IPS DF 19.7 (cell line): Measurements from ENCODE around the gene MB.
"Not testable (repeated sequence)": the region's sequence is repeated elsewhere in the genome, so short reads cannot be mapped to it uniquely, and the experiment has no call there.

Experiments
- DNase-seq: peaks from one replicate; pipeline ENCODE4 v3.0.0-alpha.2; 2013; ENCODE audit warnings: low read depth, low spot score

The MB gene

GRCh38 chr22:35638001-35638400 is 20.9 kb upstream of the MB start:
- DNase-seq, result no peak

- DNase-seq, result no peak
Measured at GRCh38 chr22:35637254-35637653, 20.1 kb upstream of the MB start.

DNA sequence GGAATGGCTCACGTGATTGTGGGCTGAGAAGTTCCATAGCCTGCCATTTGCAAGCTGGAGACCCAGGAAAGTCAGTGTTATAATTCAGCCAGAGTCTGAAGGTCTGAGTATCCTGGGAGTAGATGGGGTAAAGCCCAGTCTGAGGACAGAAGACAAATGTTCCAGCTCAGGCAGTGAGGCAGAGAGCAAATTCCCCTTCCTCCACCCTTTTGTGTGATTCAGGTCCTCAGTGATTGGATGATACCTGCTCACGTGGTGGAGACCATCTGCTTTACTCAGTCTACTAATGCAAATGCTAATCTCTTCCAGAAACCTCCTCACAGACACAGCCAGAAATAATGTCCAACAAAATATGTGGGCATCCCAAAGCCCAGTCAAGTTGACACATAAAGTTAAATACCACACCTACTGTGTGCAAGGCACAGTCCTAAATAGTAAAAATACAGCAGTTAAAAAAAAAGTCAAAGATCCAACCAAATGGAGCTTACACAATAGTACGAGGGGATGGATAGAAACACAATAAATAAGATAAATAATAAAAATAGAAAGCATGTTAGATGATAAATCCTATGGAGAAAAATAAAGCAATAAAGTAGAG is 17.9 kb upstream of the MB start:
- no peak for DNase-seq

- DNase-seq, result no peak
Measured at GRCh38 chr22:35634015-35634414, 16.9 kb upstream of the MB start.

- no peak for DNase-seq
Measured at GRCh38 chr22:35633520-35633919, 16.4 kb upstream of the MB start.

DNA sequence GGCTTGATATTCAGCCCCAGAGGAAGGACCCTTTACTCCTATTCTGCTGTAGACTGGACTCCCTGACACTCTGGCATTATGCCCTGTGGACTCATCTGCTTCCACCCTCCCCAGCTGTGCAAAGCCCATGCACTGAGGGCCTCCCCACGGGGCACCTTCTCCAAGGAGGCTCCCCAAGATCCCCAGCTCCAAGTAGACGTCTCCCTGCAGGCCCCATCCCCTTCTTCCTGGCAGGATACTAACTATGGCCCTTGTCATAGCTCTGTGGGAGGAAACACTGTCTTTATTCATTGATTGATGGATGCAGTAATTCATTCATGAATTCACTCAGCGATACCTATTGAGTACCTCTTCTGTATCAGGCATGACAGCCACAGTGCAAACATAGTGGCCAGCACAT is 15.8 kb upstream of the MB start:
- no peak for DNase-seq

DNA sequence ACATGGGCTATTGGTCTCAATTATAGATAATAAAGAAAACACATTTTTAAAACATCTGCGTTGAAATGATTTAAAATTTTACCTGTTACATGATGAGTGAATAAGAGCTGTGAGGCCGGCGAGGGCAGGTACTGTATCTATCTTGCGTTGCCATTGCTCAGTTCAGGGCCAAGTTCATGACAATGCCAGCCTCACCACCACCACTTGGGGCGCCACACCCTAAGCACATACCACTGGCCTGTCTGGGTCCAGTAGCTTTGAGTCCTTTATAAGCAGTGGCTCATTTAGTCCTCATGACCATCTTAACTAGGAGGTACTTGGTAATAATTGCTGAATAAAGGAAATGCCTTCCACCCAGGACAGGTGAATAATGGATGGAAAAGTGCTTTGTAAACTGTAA is 14.5 kb upstream of the MB start:
- DNase-seq, result no peak

- no peak for DNase-seq
Measured at GRCh38 chr22:35630891-35631290, 13.8 kb upstream of the MB start.

GRCh38 chr22:35630387-35630793 is 13.3 kb upstream of the MB start:
- no peak for DNase-seq

DNA sequence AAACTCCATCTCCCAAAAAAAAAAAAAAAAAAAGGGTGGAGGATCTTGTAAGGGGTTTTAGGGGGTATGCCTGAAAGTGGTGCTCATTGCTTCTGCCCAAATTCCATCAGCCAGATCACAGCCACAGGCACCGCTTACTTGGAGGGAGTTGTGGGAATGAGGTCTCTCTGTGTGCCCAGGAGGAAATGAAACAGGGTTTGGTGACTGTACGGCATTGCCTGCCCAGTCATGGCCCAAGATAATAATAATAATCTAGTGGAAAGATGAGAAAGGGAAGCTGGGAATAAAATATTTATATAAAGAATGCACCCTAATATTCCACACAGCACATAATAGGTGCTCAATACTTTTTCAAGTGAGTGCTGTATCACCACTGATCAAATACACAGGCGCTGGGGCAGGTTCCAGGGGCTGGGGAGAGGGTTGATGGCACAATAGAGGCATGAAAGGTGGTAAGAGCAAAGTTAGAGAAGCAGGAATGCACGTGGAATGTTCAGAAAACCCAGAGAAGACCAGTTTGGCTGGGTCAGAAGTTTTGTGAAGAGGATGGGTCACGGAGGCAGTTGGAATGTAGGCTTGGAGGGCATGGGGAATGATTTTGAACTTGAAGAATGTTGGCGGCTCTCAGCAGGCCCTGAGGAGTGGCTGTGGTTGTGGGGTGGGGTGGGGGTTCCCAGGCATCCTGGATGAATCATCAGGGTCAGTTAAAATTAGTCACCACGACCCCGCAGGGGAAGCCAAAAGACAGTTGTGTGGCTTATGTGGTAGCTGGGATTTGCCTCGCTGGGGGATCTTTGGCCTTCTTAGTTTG is 12.5 kb upstream of the MB start:
- DNase-seq, result no peak

DNA sequence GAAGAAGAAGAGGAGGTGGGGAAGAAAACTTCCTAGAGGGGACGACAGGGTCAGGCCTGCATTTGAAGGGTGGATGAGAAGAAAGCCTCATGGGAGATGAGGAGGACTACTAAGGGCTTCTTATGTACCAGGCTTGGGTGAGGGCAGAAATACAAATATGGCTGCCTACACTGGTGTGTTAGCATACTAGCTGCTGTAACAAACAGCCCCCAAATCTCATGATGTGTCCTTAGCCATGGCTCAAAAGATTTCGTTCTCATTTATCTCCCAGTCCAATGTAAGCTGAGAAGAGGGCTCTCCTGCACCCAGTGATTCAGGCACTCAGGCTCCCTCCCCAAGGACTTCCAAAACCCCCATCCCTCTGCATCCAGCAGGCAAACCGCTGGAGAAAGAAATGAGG is 11.6 kb upstream of the MB start:
- no peak for DNase-seq

DNA sequence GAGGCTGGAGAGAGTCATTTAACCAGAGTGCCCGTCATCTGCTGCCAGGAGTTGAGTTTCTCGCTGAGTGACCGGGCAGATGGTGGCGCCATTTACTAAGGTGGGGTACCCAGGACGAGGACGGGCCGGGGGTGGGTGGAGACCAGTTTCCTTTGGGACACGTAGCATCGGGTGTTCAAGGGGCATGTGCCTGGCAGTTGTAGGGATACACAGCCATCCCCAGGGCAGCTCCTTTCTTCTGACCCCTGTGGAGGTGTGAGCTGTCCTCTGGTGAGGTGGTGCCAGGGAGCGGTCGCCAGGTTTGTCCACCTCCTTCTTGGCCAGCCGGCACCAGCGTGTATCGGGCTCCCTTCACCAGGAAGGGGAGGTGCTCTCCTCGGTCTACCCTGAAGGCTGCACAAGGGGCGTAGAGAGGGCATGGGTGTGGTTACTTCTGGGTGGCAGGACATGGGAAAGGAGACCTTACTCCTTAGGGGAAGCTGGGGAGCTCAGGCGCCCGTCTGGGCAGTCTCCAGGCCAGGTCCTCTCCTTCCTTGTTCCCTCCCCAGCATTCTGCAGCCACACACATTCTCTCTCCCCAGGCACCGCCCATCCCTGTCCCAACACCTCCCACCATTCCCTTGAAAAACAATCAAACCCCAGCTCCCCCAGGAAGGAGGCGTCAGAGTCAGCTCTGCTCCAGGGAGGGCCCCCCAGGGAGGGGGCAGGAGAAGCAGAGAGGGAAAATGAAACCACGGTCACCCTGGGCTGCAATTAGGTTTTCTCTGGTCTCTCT is 10.3 kb upstream of the MB start:
- no peak for DNase-seq

GRCh38 chr22:35625763-35626432 is 8.8 kb upstream of the MB start:
- no peak for DNase-seq

- DNase-seq, result no peak
Measured at GRCh38 chr22:35624547-35624946, 7.4 kb upstream of the MB start.

- not testable (repeated sequence) for DNase-seq
Measured at GRCh38 chr22:35623885-35624284, 6.8 kb upstream of the MB start.

DNA sequence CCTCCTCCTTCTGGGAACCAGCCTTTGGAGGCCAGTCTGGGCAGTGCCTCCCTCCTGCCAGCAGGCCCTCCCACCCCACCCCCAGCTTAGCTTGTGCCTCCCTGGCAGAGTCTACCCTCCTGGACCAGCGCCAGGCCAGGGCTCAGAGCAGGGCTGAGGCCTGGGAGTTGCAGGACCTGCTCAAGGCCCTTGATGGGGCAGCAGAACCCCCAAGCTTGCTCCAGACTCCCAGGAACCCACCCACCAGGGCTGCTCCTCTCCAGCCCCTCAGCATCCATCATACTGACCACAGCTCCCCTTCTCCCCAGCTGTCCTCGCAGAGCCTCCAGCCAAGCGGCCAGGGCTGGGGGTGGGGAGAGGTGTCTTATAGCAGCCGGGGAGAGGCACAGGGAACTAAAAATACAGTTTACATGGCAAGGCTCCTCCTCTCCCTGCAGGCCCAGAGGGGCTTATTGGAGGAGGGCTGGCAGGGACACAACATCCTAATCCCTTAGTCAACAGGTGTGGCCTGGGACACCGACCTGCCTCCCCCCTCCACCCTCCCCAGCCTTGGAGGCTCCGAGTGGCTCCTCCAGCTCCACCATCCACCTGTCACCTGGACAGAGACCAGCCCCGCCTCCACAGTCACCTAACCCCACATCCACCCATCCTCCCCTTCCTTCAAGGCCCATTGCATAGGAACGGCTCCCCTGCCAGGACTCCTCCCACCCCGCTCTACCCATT is 5.2 kb upstream of the MB start:
- DNase-seq, result no peak

DNA sequence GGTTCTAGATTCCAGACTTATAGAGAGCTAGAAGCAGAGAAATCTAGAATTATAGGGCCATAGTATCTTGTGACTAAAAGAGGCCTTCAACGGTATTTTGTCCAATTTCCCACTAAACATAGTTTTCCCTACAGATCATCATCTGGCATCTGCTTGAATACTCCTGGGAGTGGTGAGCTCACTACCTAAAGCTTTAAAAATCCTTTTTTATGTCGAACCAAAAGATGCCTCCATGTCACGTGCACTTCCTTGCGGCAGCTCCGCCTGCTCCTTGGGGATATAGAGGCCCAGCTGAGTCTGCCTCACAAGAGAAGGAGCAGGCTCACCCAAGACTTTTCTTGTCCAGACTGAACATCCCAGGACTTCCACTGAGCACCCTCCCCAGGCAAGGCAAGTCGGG is 4.3 kb upstream of the MB start:
- DNase-seq, result no peak

GRCh38 chr22:35620624-35621251 is 3.6 kb upstream of the MB start:
- DNase-seq, result no peak

- no peak for DNase-seq
Measured at GRCh38 chr22:35619336-35620094, 2.4 kb upstream of the MB start.
